GM18870 (cell line): ENCODE results near the gene RAB11FIP3.
"Not testable (repeated sequence)": the region's sequence is repeated elsewhere in the genome, so short reads cannot be mapped to it uniquely, and the experiment has no call there.

Source experiments
- ATAC-seq: cut with Tn5 transposase; IDR thresholded peaks from one replicate; pipeline ENCODE4 v1.9.1; 2021; ENCODE audit warnings: moderate library complexity; ENCODE audit not compliant: unreplicated experiment

RAB11FIP3 gene

DNA sequence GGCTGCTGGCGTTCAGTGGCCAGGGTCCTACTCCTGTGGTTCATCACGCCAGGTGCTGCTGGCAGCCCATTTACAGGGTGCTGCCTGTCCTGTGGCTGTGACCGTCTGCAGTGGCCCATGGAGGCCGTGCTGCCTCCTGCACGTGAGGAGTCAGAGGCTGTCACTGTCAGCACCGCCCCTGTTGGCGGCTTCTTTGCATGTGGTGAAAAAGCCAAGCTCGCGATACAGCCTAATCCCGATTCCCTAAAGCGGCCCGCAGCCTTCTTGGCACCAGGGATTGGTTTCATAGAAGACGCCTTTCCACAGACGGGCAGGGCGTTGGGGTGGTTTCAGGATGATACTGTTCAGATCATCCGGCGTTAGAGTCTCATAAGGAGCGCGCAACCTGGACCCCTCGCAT is 35.3 kb downstream of the RAB11FIP3 start:
- no peak for ATAC-seq

DNA sequence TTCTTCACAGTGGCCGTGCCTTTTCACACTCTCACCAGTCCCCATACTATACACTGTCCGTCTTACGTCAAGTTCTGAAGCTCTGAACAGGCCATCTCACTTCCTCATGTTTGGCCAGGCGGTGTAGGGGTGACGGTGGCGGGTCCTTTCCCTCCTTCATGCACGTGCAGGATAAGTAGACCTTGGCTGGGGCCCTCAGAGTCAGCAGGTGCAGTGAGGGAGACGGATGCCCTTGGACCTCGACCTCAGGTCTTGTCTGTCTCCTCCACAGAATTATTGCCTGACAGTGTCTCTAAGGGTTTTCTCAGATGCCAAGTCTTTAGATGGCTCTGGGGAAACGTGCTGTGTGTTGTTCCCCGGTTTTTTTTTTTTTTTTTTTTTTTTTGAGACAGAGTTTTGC is 37.6 kb downstream of the RAB11FIP3 start:
- ATAC-seq: no peak

DNA sequence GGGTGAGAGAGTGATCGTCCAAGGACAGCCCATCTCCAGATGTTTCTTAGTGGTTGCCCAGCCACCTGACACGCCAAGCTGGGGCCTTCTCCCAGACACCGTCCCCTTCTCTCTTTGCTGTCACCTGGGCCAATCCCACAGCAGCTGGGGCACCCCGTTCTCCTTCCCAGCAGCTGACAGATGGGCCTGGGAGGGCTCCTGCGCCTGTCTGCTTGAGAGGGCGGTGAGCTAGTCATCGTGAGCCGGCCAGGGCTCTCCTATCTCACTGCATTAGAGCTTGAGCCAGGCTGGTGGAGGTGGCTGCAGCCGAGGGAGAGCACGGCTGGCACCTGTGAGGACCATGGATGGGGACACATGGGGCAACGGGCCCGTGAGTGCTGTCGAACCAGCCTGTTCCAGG is 41.2 kb downstream of the RAB11FIP3 start:
- no peak for ATAC-seq

DNA sequence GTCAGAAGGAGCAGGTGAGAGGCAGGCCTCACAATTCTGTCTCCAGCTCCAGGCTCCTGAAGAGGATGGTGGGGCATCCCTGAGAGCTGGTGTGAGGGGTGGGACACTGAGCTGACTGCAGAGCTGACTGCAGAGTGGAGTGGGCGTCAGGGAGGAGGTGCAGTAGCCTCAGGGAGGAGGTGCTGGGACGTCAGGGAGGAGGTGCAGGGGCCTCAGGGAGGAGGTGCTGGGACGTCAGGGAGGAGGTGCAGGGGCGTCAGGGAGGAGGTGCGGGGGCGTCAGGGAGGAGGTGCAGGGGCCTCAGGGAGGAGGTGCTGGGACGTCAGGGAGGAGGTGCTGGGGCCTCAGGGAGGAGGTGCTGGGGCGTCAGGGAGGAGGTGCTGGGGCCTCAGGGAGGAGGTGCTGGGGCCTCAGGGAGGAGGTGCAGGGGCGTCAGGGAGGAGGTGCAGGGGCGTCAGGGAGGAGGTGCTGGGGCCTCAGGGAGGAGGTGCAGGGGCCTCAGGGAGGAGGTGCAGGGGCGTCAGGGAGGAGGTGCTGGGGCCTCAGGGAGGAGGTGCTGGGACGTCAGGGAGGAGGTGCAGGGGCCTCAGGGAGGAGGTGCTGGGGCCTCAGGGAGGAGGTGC is 41.9 kb downstream of the RAB11FIP3 start:
- ATAC-seq: not testable (repeated sequence)

DNA sequence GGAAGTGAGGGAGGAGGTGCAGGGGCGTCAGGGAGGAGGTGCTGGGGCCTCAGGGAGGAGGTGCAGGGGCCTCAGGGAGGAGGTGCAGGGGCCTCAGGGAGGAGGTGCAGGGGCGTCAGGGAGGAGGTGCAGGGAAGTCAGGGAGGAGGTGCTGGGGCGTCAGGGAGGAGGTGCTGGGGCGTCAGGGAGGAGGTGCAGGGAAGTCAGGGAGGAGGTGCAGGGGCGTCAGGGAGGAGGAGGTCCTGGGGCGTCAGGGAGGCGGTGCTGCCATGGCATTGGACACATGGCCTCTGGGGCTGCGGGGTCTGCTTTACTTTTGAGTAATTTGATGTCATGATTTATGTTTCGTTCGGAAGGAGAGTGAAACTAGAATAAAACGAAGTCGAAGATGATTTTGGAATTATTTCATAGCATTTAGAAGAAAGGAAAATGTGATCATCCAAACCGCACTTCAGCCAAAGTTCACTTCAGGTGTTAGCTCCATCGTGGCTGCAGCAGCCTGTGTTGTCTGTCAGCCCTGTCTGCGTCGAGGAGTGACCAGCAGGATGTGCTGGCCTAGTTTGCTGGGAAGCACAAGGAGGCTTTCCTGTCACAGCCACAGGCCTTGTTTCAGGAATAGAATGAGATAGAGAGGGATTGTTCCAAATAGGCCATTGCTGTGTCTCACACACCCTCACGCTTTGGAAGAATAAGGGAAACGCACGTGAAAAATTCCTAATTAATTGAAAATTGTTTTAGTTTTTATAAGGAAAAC is 42.8 kb downstream of the RAB11FIP3 start:
- no peak for ATAC-seq

DNA sequence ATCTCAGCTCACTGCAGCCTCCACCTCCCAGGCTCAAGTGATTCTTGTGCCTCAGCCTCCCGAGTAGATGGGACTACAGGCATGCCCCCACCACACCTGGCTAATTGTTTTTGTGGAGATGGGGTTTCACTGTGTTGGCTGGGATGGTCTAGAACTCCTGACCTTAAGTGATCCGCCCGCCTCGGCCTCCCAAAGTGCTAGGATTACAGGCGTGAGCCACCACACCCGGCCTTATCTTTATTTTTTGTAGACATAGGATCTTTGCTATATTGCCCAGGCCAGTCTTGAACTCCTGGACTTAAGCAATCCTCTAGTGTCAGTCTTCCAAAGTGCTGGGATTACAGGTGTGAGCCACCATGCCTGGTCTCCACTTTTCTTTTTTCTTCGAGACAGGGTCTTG is 44.0 kb downstream of the RAB11FIP3 start:
- ATAC-seq: not testable (repeated sequence)

DNA sequence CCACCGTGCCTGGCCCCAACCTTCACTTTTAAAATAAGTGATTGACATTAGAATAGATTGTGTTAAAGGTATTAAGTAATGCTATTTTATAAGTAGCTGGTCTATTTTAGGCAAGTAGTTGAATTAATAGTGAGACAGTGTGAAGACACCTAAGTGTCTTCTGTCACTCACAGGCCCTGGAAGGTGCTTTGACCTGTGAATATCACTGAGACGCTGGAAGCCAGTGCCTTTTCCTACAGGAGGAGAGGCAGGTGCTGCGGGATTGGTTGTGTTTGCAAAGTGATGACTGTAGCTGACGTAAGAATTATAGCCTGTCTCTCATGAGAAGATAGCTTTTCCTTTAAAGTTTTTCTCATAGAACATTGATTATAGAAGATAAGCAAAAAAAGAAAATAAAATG is 45.0 kb downstream of the RAB11FIP3 start:
- ATAC-seq: no peak

DNA sequence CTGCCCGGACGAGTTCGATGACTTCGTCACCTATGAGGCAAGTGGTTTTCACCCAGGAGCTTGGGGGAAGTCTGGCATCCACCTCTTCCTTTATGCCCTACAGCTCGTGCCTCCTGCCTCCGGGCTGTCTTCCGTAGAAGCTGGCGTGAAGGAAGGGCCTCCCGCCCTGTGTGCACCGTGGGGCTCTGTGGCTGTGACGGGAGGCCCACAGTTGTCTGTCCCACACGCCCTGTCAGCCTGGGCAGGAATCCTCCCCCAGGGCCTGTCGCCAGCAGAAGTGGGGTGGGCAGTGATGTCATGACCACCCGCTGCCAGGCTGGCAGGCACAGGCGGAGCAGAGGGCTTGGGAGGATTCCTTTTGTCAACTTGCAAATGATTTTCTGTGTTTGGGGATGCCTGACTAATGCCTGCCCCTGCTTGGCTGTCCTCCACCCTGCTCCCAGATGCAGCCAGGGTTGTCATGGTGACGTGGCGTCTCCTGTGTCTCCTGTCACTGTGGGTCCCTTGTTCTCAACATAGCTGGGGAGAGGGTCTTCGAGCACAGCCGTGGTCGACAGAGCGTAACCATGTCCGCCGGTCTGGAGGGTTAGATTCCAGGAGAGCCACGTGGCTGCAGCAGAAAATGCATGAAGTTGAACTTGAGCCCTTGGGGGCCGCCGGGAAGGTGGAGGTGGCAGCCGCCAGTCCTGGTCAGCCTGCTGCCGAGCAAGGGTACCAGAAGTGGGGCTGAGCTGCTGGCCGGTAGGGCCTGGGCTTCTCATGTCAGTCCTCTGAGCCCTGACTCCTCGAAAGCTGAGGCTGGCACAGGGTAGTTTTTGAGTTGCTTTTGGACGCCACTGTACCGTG is 46.1 kb downstream of the RAB11FIP3 start:
- no peak for ATAC-seq

DNA sequence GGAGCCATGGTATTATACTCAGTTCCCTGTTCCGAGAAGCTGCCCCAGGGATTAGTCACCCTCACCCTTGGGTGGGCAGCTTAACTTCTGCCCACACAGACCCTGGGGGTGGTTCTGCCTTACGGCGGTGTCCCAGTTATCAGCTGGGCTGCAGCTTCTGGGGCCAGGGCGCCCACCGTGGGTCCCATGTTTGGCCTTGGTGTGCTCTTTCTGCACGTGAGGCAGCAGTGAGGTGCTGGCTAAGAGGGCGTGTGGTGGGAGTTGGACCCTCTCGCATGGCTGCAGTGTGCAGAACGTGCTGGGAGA is 46.7 kb downstream of the RAB11FIP3 start:
- ATAC-seq: no peak

DNA sequence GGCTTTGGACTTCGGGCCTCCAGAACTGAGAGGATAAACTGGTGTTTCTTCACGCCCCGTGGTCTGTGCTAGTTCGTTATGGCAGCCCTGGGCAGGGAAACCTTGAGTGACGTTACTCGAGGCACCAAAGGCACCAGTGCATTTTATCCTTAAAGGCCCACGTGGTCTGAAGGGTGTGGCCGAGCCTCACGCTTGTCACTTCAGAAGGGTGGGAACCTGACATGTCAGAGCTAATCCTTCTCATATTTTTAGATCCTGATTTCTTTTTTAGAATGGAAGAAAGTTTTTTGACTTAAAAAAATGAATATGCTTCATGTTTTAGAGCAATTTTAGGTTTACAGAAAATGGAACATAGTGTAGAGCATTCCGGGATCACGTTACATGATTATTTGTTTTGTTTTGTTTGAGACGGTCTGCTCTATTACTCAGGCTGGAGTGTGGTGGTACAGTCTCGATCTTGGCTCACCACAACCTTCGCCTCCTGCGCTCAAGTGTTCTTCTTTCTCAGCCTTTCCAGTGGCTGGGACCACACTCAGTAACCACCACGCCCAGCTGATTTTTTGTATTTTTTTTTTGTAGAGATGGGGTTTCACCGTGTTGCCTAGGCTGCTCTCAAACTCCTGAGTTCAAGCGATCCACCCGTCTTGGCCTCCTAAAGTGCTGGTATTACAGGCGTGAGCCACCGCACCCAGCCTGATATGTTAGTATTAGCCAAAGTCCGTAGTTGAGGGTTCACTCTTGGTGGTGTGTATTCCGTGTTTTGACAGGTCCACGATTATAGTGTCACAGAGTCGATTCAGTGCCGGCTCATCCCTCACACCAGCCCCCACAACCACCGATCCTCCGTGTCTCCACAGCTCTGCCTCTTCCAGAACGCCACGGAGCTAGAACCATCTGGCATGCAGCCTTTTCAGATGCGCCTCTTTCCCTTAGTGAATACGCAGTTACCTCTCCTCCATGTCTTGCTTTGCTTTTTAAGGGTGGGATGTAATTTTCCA is 47.9 kb downstream of the RAB11FIP3 start:
- no peak for ATAC-seq

DNA sequence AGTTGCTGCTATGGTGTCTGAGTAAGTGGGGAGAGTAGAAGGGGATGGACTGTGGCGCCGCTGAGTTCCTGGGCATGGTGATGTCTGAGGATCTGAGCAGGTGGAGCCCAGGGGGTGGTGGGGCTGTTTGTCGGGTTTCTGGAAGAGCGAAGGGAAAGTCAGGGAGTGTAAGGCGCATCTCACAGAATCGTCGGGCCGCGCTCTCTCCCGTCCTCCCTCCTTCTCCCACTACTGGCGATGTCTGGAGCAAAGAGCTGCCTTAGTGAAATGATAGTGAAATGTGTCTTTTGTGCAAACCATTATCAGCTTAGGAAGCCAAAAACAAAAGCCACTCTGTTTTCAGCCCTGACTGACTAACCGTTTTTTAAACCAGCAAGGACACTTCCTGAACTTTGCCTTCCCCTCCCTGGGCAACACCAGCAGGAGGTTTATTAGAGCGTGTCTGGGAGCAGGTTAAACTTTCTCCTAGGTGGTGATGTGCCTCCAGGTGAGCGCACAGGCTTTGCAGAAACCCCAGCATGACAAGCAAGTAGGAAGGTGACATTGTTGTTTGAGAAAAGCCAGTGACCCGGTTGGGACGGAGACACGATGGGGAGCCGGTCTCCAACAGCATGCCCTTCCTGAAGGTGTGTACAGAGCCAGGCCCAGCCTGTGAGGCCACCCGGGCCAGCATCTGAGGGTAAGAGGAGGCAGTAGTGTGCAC is 49.1 kb downstream of the RAB11FIP3 start:
- no peak for ATAC-seq

DNA sequence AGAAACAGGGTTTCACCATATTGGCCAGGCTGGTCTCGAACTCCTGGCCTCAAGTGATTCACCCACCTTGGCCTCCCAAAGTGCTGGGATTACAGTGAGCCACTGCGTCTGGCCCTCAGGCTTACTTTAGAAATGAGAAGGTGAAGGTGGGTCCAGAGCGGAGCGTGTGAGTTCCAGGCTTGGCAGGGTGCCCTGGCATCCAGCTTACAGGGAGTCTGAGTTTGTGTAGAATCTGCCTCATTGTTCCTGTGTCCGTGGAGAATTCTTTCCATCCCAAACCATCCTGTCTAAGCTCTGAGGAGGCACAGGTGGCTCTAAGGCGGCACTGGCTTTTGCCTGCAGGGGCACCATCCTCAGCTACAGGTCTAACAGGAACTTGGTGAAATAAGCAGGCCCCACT is 50.6 kb downstream of the RAB11FIP3 start:
- no peak for ATAC-seq

DNA sequence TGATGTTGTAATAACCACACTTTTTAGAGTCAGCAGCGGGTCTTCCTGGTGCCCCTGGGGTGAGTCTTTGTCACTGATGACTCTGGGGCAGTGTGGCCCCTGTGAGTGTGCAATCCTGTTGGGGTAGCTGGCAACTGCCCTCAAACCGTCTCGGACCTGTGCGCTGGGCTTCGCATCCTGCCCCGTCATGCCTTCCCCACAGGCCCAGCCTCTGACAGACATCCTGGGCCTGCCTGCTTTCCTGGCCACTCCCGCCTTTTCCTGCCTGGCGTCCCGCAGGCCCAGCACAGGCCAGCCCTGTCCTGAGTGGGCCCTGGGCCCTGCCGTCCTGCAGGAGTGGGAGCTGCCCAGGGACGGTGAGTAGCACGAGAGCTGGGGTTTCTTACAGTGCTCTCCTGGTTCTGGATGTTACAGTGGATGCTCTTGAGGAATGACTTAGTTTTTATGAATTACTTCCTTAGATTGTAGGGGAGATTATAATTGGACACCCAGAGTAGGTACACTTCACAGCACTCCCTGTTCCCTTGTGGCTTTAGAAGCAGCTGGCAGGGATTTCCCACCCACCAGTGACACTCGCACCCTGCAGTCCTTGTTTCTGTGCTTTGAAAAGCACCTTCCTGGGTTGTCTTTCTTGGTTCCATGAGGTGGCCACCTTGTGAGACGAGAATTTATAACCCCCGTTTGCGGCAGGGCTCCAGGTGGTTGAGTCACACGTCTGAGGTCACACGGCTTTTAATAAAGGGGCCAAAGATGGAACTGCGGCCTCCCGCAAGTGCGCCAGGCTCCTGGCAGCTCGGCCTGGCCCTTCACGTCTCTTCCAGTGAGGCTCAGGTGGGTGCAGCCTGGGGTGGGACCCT is 52.1 kb downstream of the RAB11FIP3 start:
- no peak for ATAC-seq

DNA sequence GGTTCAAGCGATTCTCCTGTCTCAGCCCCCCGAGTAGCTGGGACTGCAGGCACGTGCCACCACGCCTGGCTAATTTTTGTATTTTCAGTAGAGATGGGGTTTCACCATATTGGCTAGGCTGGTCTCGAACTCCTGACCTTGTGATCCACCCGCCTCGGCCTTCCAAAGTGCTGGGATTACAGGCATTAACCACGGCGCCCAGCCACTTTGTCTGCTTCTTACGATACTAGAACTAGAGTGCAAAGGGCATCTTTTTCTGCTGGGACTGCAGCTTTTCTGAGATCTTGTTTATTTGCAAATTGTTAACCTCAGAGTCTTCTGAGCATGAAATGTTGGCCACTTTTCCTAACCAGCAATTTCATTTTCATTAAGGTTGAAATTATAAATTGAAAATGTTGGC is 52.8 kb downstream of the RAB11FIP3 start:
- ATAC-seq: not testable (repeated sequence)

DNA sequence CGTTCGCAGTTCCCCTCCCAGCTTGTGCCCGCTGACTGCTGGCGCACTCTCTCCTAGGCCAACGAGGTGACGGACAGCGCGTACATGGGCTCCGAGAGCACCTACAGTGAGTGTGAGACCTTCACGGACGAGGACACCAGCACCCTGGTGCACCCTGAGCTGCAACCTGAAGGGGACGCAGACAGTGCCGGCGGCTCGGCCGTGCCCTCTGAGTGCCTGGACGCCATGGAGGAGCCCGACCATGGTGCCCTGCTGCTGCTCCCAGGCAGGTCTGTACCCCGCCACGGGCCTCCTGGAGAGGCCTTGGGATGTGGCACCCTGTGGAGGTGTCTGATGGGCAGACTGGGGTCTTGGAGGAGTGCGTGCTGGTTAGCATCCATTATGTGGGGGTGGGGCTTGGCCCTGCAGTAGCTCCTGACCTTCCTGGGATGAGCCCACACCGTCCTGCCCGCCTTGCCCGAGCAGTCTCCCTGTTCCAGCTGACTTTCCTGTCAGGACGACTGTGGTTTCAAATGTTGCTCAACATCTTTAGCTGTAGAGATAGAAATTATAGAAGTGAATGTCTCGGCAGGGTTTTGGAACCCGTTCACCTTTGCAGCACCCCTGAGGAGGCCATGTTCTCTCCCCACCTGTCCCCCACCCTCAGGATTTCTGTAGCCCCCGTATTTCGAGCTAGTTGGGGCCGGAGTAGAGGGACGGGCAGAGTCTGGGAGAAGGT is 57.2 kb downstream of the RAB11FIP3 start:
- ATAC-seq: no peak

DNA sequence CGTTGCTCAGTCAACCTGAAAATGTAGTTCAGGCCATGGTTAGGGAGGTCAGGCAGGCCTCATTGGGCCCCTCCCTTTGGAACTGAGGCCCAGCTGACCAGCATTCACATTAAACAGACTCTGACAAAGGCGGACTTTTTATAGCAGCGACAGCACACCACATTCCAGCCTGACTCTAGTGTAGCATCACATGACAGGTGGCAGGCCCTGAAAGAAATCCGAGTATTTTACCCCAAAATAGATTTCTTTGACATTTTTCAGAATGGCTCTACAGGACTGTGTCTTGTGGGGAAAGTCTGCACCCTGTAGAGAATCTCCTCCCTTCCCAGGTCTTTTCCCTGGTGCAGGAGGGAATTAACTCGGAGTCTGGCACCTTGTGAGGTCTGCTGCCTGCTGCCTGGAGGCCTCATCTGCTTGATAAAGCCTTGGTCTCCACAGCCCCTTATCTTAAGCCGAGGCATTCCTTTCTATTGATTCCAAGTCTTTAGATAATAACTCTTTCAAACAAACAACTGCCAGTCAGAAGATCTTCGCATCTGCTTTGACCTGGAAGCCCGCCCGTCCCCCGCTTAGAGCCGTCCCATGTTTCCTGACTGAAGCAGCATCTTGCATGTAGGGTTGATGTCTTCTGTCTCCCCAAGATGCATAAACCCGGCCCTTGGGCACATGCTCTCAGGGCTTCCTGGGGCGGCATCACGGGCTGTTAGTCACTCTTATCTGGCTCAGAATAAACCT is 58.1 kb downstream of the RAB11FIP3 start:
- no peak for ATAC-seq

DNA sequence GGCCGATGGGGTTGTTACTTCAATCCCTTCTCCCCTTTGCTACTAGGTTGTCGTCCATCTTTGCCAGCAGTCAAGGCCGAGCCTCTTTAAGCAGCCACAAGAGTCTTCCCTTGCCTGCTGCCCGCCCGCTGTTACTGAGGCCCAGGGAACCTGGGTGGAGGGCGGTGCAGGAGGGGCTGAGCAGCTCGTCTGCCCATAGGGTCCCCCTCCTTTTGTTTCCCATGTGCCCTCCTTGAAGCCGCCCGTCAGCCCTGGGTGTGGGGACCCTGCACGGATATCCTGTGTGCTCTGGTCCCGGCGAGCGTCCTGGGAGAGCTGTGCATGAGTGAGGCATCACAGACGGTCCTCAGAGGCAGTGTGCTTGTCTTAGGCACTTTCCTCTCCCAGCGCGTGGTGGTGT is 64.2 kb downstream of the RAB11FIP3 start:
- ATAC-seq: no peak

DNA sequence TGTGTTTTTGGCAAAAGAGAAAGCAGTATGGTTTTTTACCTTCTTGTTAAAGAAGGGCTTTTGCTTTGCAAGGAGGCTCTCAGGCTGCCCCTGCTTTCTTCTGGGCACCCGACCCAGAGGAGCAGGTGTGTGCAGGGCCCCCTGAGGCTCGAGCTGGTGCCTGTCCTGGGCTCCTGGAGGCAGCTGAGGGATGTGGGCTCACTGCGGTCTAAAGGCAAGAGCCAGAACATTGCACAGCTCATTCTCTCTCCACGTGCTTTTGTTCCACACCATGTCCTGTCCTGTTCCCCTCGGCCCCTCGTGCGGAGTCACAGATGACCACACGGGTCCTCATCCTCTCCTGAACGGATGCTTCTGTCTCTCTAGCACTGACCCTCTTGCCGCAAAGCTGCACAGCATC is 65.3 kb downstream of the RAB11FIP3 start:
- no peak for ATAC-seq
